Heart right ventricle (tissue), 16 donors: ENCODE measurements around the gene SLC2A13. TPM values are rescaled to one million over a fixed set of nuclear protein-coding genes. Genes with fewer than 3 reads are reported as not detected.
"Not testable (repeated sequence)": the region's sequence is repeated elsewhere in the genome, so short reads cannot be mapped to it uniquely, and the experiment has no call there.

Experiments
- ATAC-seq, 8 donors: fragments of 200-7000 bp; cut with Tn5 transposase; one replicate each; pipeline ENCODE4 v1.9.1; 2020; ENCODE audit warnings: mild to moderate bottlenecking in 8 of 8, moderate library complexity in 8 of 8, moderate number of reproducible peaks in 1 of 8
- DNase-seq, 2 donors: peaks; one replicate each; pipeline ENCODE4 v3.0.0-alpha.2; 2020
- H3K27ac ChIP-seq, 10 donors: fragments of 200-600 bp; sonication (generic) in 2 of 10; one replicate each; pipeline versions ENCODE4 v1.5.0 to v1.8.0; 2020 to 2022; ENCODE audit warnings: mild to moderate bottlenecking in 3 of 10
- H3K27me3 ChIP-seq, 7 donors: fragments of 200-600 bp; one replicate each; pipeline ENCODE4 v1.8.0; 2021 to 2022; ENCODE audit warnings: mild to moderate bottlenecking in 2 of 7
- H3K36me3 ChIP-seq, 9 donors: fragments of 200-600 bp; sonication (generic) in 1 of 9; one replicate each; pipeline versions ENCODE4 v1.5.0 to v1.8.0; 2020 to 2022; ENCODE audit warnings: mild to moderate bottlenecking in 2 of 9
- H3K4me1 ChIP-seq, 9 donors: fragments of 200-600 bp; sonication (generic) in 1 of 9; one replicate each; pipeline versions ENCODE4 v1.5.0 to v1.8.0; 2020 to 2022; ENCODE audit warnings: mild to moderate bottlenecking in 4 of 9
- H3K4me3 ChIP-seq, 10 donors: fragments of 200-600 bp; sonication (generic) in 2 of 10; one replicate each; pipeline versions ENCODE4 v1.5.0 to v1.8.0; 2020 to 2022; ENCODE audit warnings: mild to moderate bottlenecking in 7 of 10, moderate library complexity in 2 of 10
- H3K9me3 ChIP-seq, 11 donors: fragments of 200-600 bp in 10 of 11; sonication (generic) in 2 of 11; one replicate each; pipeline versions ENCODE4 v1.5.0 to v1.8.0; 2013 to 2022; ENCODE audit warnings: mild to moderate bottlenecking in 2 of 11, control low read depth in 1 of 11, moderate library complexity in 1 of 11
- CTCF ChIP-seq, 9 donors: fragments of 200-600 bp; sonication (generic) in 2 of 9; IDR thresholded peaks; one replicate each; pipeline versions ENCODE4 v1.5.0 to v1.8.0; 2021 to 2022; ENCODE audit warnings: antibody characterized with exemption in 9 of 9, mild to moderate bottlenecking in 5 of 9, moderate library complexity in 1 of 9
- WGBS, 2 donors: extraction: QIAGEN DNeasy Blood & Tissue Kit; methylation state at CpG; one replicate each; pipeline ENCODE4 v1.1.7; 2013; ENCODE audit warnings: inconsistent platforms in 1 of 2; 5-methylcytosine and 5-hydroxymethylcytosine counted together
- intact Hi-C, 10 donors: fragments of 100-400 bp; cut with DNase I; formaldehyde crosslinking; loops; one replicate each; pipeline versions ENCODE4 v1.11.1 to v1.14.2; 2022
- polyA plus RNA-seq, 2 donors: library from polyadenylated mRNA; stranded (reverse); fragments of 200-250 nt; gene quantifications; one replicate each; pipeline ENCODE4 v1.2.3, GENCODE V29; 2013
- total RNA-seq, 10 donors: library from RNA; stranded (reverse); fragmentation: NEBNext Ultra II Directional in 3 of 10; extraction: Animal tissue kit (Norgen Biotek cat#: 25700) in 3 of 10; gene quantifications; one replicate each; pipeline versions ENCODE4 v1.2.1 to v1.2.4, GENCODE V29; 2021 to 2023
- donor health status: Arrhythmogenic right ventricular cardiomyopathy.
- donor health status: ischemic (EF 13 %, LVEDD 7.1; RV severe dilation, severe dysfunction).
- donor health status: healthy with polysubstance abuse.
- donor health status: DM: no; HTN: yes; CAD: no.
- donor health status: DM: no; HTN: no; CAD: no.
- donor health status: ischemic (EF 25% LVEDD 6.9; RV normal size, moderate dysfunction).
- donor health status: ischemic (EF 25% LVEDD 5.7; RV mildly dilated, moderate dysfunction).
- donor health status: healthy.
- donor health status: DM: yes; HTN: yes; CAD: no.
- donor health status: Ischemic cardiomyopathy.
- donor health status: ischemic (EF 35%, LVEDD 5.7; RV mildly dilated, moderate dysfunction).
- donor health status: nonischemic (EF 11% LVEDD 7.7; RV severe dilation, severe dysfunction).
- donor health status: DM: yes; HTN: yes; CAD: no.
- donor health status: PGD.
- donor health status: ischemic (EF 29% LVEDD 5.4; RV normal size, mild dysfunction).
- donor health status: nonischemic (EF 23%, LVEDD 6.1; RV moderate dilation, normal function).

SLC2A13 gene
- total and polyA plus RNA-seq, 12 donors = 2.6 to 14.2 (median 9.8) TPM

GRCh38 chr12:39897315-39897714, 208.6 kb downstream of the SLC2A13 start:
- no peak for TF ChIP-seq CTCF (IDR thresholded peaks at IDR 0.05)
- peaks cover 0 to under 1% (median 0%) of the 10 kb centered on the region in 9 donors for H3K4me1 ChIP-seq
- no peaks in the 10 kb centered on the region for H3K27me3 ChIP-seq
- H3K36me3 ChIP-seq = no peaks in the 10 kb centered on the region
- intact Hi-C loops = no loop called here
- DNase-seq (no peak), ATAC-seq (no peak)
- H3K4me3 ChIP-seq = no peak overlapping the region
- no peaks in the 10 kb centered on the region for H3K9me3 ChIP-seq
- no peak overlapping the region for H3K27ac ChIP-seq
- WGBS, 2 donors = 81 to 91% methylated on average over 1 of the region's 1 CpG

GRCh38 chr12:39893388-39893787, 212.5 kb downstream of the SLC2A13 start:
- H3K36me3 ChIP-seq, H3K9me3 ChIP-seq, H3K4me1 ChIP-seq, H3K27me3 ChIP-seq, intact Hi-C loops, DNase-seq, ATAC-seq, H3K4me3 ChIP-seq, H3K27ac ChIP-seq: not testable (repeated sequence)
- WGBS, 2 donors = 98 to 99% methylated on average over 6 of the region's 6 CpGs

GRCh38 chr12:39892146-39892545, 213.7 kb downstream of the SLC2A13 start:
- no peaks in the 10 kb centered on the region for H3K27me3 ChIP-seq

GRCh38 chr12:39887856-39888255, 218.0 kb downstream of the SLC2A13 start:
- H3K27ac ChIP-seq = no peak overlapping the region
- H3K4me1 ChIP-seq = peaks cover 0 to 7% (median 2%) of the 10 kb centered on the region in 9 donors
- no peaks in the 10 kb centered on the region for H3K36me3 ChIP-seq
- no peaks in the 10 kb centered on the region for H3K9me3 ChIP-seq
- TF ChIP-seq CTCF (IDR thresholded peaks at IDR 0.05) = no peak
- intact Hi-C loops = no loop called here
- H3K4me3 ChIP-seq = no peak overlapping the region
- WGBS, 2 donors = 80 to 91% methylated on average over 1 of the region's 1 CpG
- DNase-seq (no peak), ATAC-seq (no peak)
- H3K27me3 ChIP-seq = no peaks in the 10 kb centered on the region

More at GRCh38 chr12:39892146-39892545, 213.7 kb downstream of the SLC2A13 start:
- intact Hi-C loops = no loop called here
- 35 to 61% methylated on average over 3 of the region's 3 CpGs for WGBS, 2 donors
- TF ChIP-seq CTCF (IDR thresholded peaks at IDR 0.05) = no peak
- ATAC-seq = peak in 1 of 8 donors; percentile 60
- peaks cover 0 to 7% (median 2%) of the 10 kb centered on the region in 9 donors for H3K4me1 ChIP-seq
- no peak overlapping the region for H3K27ac ChIP-seq
- H3K4me3 ChIP-seq = no peak overlapping the region
- DNase-seq = no peak
- no peaks in the 10 kb centered on the region for H3K36me3 ChIP-seq
- no peaks in the 10 kb centered on the region for H3K9me3 ChIP-seq

- H3K4me1 ChIP-seq = no peaks in the 10 kb centered on the region
- no peak overlapping the region for H3K27ac ChIP-seq
- H3K9me3 ChIP-seq = no peaks in the 10 kb centered on the region
- DNase-seq (no peak), ATAC-seq (no peak)
- intact Hi-C loops = no loop called here
- no peak overlapping the region for H3K4me3 ChIP-seq
- H3K27me3 ChIP-seq = no peaks in the 10 kb centered on the region
- no peak for TF ChIP-seq CTCF (IDR thresholded peaks at IDR 0.05)
- WGBS, 2 donors = 95 to 96% methylated on average over 3 of the region's 3 CpGs
- no peaks in the 10 kb centered on the region for H3K36me3 ChIP-seq
Observed at GRCh38 chr12:39886106-39886505, 219.8 kb downstream of the SLC2A13 start.
